Neural progenitor cell (in vitro differentiated cells): ENCODE results near the gene NAP1L5. TPM values are rescaled to one million over a fixed set of nuclear protein-coding genes. Genes with fewer than 3 reads are reported as not detected.

Experiments
- DNase-seq: peaks from one replicate; pipeline ENCODE4 v3.0.0-alpha.2; 2016; ENCODE audit warnings: low spot score
- H2AFZ ChIP-seq: fragments of 200-600 bp; sonication (generic); replicated peaks from 2 replicates; pipeline ENCODE4 v1.6.1; 2016; ENCODE audit warnings: antibody characterized with exemption
- H3F3A ChIP-seq: fragments of 200-600 bp; sonication (generic); 2 replicates; pipeline ENCODE4 v1.6.1; 2016; ENCODE audit warnings: antibody characterized with exemption, low read depth
- H3K27ac ChIP-seq: fragments of 200-600 bp; sonication (generic); 2 replicates; pipeline ENCODE4 v1.5.1; 2016; ENCODE audit warnings: mild to moderate bottlenecking
- H3K27me3 ChIP-seq: fragments of 200-600 bp; sonication (generic); 2 replicates; pipeline ENCODE4 v1.6.1; 2016; ENCODE audit warnings: mild to moderate bottlenecking, moderate library complexity
- H3K36me3 ChIP-seq: fragments of 200-600 bp; sonication (generic); 2 replicates; pipeline ENCODE4 v1.5.1; 2016
- H3K4me1 ChIP-seq: fragments of 200-600 bp; sonication (generic); 2 replicates; pipeline ENCODE4 v1.6.1; 2016; ENCODE audit warnings: mixed run types
- H3K4me2 ChIP-seq: fragments of 200-600 bp; sonication (generic); 2 replicates; pipeline ENCODE4 v1.6.1; 2016
- H3K4me3 ChIP-seq: fragments of 200-600 bp; sonication (generic); 2 replicates; pipeline ENCODE4 v1.5.1; 2016
- H3K79me2 ChIP-seq: fragments of 200-600 bp; sonication (generic); 2 replicates; pipeline ENCODE4 v1.6.1; 2016; ENCODE audit warnings: low read depth
- H3K9ac ChIP-seq: fragments of 200-600 bp; sonication (generic); 2 replicates; pipeline ENCODE4 v1.6.1; 2016
- H3K9me3 ChIP-seq: fragments of 200-600 bp; sonication (generic); 2 replicates; pipeline ENCODE4 v1.5.1; 2016; ENCODE audit warnings: low read depth
- H4K20me1 ChIP-seq: fragments of 200-600 bp; sonication (generic); 2 replicates; pipeline ENCODE4 v1.6.1; 2016; ENCODE audit warnings: low read depth
- H3K27ac Mint-ChIP-seq: 3 replicates; pipeline ENCODE4 v1.8.0; 2021; ENCODE audit warnings: mixed read lengths
- H3K27me3 Mint-ChIP-seq: 2 replicates; pipeline ENCODE4 v1.8.0; 2022; ENCODE audit warnings: low read depth, mild to moderate bottlenecking, inconsistent platforms, moderate library complexity, mixed read lengths; ENCODE audit not compliant: insufficient read depth
- H3K36me3 Mint-ChIP-seq: 3 replicates; pipeline ENCODE4 v1.8.0; 2021; ENCODE audit warnings: mixed read lengths
- H3K4me1 Mint-ChIP-seq: 3 replicates; pipeline ENCODE4 v1.8.0; 2021; ENCODE audit warnings: mixed read lengths
- H3K4me3 Mint-ChIP-seq: 3 replicates; pipeline ENCODE4 v1.8.0; 2021; ENCODE audit warnings: mild to moderate bottlenecking, moderate library complexity, mixed read lengths
- H3K9me3 Mint-ChIP-seq: 3 replicates; pipeline ENCODE4 v1.8.0; 2020; ENCODE audit warnings: mixed read lengths
- EZH2 ChIP-seq: fragments of 200-600 bp; sonication (generic); IDR thresholded peaks from 2 replicates; pipeline ENCODE4 v1.6.1; 2017; ENCODE audit warnings: antibody characterized with exemption, mild to moderate bottlenecking, moderate library complexity
- EZH2phosphoT487 ChIP-seq: fragments of 200-600 bp; sonication (generic); IDR thresholded peaks from 2 replicates; pipeline ENCODE4 v1.6.1; 2017; ENCODE audit warnings: antibody characterized with exemption
- small RNA-seq: library from RNA; depleted of rRNA; stranded (forward); fragments of <200 nt; gene quantifications from one replicate; pipeline ENCODE3, GENCODE V24; 2015
- total RNA-seq: library from RNA; depleted of rRNA; stranded (reverse); fragments of >200 nt; gene quantifications from 2 replicates; pipeline ENCODE4 v1.2.3, GENCODE V29; 2015; ENCODE audit warnings: low replicate concordance
- TF ChIP-seq, protein P1 (sequence below): fragments of 200-600 bp; sonication (generic); IDR thresholded peaks from 2 replicates; pipeline ENCODE4 v1.5.1; 2017; ENCODE audit warnings: antibody characterized with exemption, mild to moderate bottlenecking

The NAP1L5 gene
- total RNA-seq, 1 donor from 2014 or later, result 6.9 TPM

DNA sequence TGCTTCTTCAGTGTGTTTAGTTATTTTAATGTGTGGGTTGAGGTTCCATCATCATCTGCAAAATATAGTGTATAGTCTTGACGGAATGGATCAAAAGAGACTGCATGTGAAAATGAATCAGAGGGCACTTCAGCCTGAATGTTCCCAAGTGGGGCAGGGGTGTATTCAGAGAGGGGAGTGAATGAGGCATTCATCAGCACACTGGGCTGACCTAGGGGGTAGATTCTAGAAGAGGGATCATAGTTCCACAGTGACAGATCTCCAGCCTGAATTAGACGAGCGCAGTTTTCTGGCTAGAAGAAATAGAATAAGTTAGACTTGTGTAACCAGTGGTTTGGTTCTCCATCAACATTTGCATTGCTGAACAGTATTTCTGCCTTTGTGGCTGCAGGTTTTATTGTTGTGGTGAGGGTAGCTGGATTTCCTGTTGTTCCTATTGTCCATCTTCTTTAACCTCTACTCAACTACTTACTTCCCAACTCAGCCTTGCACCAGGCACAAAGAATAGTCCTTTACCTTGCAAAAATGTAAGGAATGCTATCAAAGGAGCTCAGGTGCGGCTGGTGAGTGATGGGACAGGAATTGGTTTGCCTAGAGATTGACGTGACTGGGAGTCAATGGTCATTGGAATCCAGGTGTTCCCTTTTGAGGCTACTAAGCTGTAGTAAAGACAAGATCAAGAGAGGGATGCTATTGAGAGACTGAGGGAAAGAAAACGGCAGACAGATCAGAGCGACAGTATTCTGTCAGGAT, 50.9 kb downstream of the NAP1L5 start:
- H3K4me3 Mint-ChIP-seq, result no peak overlapping the region
- no peaks in the 10 kb centered on the region for H3K36me3 Mint-ChIP-seq
- no peaks in the 10 kb centered on the region for H3K79me2 ChIP-seq
- no peaks in the 10 kb centered on the region for H3K27me3 Mint-ChIP-seq
- no peaks in the 10 kb centered on the region for H3K9me3 ChIP-seq
- no peak for DNase-seq
- H4K20me1 ChIP-seq, result no peaks in the 10 kb centered on the region
- no peak overlapping the region for H2AFZ ChIP-seq
- no peaks in the 10 kb centered on the region for H3K9me3 Mint-ChIP-seq
- no peaks in the 10 kb centered on the region for H3F3A ChIP-seq
- H3K36me3 ChIP-seq, result no peaks in the 10 kb centered on the region
- no peaks in the 10 kb centered on the region for H3K4me1 Mint-ChIP-seq
- H3K4me2 ChIP-seq, result no peak overlapping the region
- H3K4me3 ChIP-seq, result no peak overlapping the region
- no peaks in the 10 kb centered on the region for H3K27me3 ChIP-seq
- no peaks in the 10 kb centered on the region for H3K4me1 ChIP-seq
- no peak overlapping the region for H3K27ac ChIP-seq
- no peak overlapping the region for H3K9ac ChIP-seq
- TF ChIP-seq EZH2phosphoT487 (no peak), EZH2 (no peak)
- TF ChIP-seq, protein P1, sequence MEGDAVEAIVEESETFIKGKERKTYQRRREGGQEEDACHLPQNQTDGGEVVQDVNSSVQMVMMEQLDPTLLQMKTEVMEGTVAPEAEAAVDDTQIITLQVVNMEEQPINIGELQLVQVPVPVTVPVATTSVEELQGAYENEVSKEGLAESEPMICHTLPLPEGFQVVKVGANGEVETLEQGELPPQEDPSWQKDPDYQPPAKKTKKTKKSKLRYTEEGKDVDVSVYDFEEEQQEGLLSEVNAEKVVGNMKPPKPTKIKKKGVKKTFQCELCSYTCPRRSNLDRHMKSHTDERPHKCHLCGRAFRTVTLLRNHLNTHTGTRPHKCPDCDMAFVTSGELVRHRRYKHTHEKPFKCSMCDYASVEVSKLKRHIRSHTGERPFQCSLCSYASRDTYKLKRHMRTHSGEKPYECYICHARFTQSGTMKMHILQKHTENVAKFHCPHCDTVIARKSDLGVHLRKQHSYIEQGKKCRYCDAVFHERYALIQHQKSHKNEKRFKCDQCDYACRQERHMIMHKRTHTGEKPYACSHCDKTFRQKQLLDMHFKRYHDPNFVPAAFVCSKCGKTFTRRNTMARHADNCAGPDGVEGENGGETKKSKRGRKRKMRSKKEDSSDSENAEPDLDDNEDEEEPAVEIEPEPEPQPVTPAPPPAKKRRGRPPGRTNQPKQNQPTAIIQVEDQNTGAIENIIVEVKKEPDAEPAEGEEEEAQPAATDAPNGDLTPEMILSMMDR, result no peak
- H3K27ac Mint-ChIP-seq, result no peak overlapping the region

DNA sequence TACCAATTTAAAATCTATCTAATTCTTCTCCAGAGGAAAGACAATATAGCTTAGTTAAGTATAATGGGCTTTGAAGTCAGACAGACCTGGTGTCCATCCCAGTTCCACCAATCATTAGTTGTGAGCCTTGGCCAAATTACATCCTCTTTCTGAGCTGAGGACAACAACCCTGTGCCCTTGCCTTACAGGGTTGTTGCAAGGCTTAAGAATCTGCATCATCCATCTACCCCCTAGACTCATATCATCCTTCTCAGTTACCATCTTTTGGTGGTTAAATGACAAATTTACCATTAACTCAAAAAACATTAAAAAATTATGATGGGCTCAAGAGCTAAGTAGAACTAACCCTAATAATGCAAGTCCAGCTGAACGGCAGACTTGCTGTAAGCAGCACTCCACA, 51.6 kb downstream of the NAP1L5 start:
- Histone ChIP-seq H3K4me2 (no peak overlapping the region), H3K4me1 (no peaks in the 10 kb centered on the region), H3K4me3 (no peak overlapping the region), H4K20me1 (no peaks in the 10 kb centered on the region), H2AFZ (no peak overlapping the region), H3K79me2 (no peaks in the 10 kb centered on the region), H3K9me3 (no peaks in the 10 kb centered on the region), H3K27me3 (no peaks in the 10 kb centered on the region), H3K9ac (no peak overlapping the region), H3F3A (no peaks in the 10 kb centered on the region), H3K27ac (no peak overlapping the region), H3K36me3 (no peaks in the 10 kb centered on the region)
- Mint-ChIP-seq H3K4me1 (no peaks in the 10 kb centered on the region), H3K9me3 (no peaks in the 10 kb centered on the region), H3K4me3 (no peak overlapping the region), H3K36me3 (no peaks in the 10 kb centered on the region), H3K27ac (no peak overlapping the region), H3K27me3 (no peaks in the 10 kb centered on the region)
- DNase-seq, result no peak
- no peak for TF ChIP-seq EZH2
- TF ChIP-seq EZH2phosphoT487, result no peak
- TF ChIP-seq, protein P1, result no peak

Small RNA genes within 50 kb of the gene (small RNA-seq; reads per million reads assigned to genes)
- gene RF02115, result not detected
- not detected for gene RNU6-33P

Other genes starting within 250 kb of the NAP1L5 start
- 4.1 and 6.6 TPM in 2 replicates for gene HERC5, start 240.7 kb downstream of the NAP1L5 start, total RNA-seq
- 87.1 and 106 TPM in 2 replicates for gene PYURF, start 174.1 kb downstream of the NAP1L5 start, total RNA-seq
- 2.3 and 4.1 TPM in 2 replicates for gene HERC3, start 105.3 kb downstream of the NAP1L5 start, total RNA-seq